ENCODE results near the gene CDKN2C.

- TF ChIP-seq, protein P1, sequence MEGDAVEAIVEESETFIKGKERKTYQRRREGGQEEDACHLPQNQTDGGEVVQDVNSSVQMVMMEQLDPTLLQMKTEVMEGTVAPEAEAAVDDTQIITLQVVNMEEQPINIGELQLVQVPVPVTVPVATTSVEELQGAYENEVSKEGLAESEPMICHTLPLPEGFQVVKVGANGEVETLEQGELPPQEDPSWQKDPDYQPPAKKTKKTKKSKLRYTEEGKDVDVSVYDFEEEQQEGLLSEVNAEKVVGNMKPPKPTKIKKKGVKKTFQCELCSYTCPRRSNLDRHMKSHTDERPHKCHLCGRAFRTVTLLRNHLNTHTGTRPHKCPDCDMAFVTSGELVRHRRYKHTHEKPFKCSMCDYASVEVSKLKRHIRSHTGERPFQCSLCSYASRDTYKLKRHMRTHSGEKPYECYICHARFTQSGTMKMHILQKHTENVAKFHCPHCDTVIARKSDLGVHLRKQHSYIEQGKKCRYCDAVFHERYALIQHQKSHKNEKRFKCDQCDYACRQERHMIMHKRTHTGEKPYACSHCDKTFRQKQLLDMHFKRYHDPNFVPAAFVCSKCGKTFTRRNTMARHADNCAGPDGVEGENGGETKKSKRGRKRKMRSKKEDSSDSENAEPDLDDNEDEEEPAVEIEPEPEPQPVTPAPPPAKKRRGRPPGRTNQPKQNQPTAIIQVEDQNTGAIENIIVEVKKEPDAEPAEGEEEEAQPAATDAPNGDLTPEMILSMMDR (IDR thresholded peaks at IDR 0.05; ENCODE audit: low read depth, low read length) = no peak
- TF ChIP-seq MYC (IDR thresholded peaks at IDR 0.05; ENCODE audit: low read depth, low read length) = no peak
Measured at GRCh38 chr1:50967416-50968157, 2.5 kb upstream of the CDKN2C start.
